ENCODE data around the gene TXNIP.

Gene TXNIP

DNA sequence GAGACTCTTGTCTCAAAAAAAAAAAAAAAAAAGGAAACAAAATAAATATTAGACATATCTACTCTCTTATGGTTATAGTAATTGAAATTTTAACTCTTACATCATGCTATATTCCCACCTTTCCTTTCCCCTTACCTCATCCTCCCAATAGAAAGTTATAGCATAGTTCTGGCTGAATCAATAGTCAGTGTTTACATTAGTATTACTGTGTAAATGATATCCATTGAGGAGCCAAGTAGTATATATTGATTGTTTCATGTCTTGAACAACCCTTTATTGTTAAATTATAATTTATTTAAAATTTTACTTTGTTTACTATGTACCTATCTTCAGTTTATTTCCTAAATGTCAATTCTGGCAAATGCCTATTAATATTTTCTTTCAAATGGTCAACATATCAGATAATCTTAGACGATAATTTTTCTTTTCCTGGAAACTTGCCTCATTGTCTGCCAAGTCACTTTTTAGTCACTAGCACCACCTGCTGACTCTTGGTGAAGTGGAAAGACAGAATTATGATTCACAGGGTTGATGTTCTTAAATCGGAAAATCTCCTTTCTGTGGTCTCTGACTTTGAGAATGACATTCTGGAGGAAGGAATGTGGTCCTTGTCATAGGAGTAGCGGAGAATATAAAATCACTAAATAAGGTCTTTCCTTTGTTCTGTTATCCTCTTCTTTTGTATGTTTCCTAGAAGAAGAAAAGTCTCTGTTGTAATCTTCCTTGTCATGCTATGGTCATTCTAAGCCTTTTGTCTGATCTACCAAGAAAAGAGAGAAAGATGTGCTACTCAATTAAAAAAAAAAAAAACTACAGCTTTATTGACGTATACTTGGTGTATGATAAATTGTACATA, 16.6 kb upstream of the TXNIP start:
- peak; percentile 65 for DNase-seq (ENCODE audit: low read depth)

DNA sequence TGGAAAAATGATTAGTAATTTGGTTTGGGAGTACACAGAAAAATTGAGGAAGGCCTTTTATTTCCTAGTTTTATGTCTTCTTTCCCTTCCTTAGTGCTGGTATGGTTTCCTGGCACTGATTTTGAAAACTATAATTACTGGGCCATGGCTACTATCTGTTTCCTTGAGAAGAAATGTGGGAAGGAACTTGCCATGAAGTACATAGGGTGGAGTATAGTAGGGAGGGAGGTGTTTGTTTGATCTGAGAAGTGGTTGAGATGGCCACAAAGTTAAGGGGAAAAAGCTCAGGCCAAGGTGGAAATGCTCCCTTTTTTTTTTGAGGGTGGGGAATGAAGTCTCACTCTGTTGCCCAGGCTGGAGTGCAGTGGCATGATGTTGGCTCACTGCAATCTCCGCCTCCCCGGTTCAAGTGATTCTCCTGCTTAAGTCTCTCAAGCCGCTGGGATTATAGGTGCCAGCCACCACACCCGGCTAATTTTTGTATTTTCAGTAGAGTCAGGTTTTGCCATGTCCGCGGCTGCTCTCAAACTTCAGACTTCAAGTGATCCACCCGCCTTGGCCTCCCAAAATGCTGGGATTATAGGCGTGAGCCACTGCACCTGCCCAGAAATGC, 13.9 kb upstream of the TXNIP start:
- no peak for DNase-seq (ENCODE audit: low read depth)

DNA sequence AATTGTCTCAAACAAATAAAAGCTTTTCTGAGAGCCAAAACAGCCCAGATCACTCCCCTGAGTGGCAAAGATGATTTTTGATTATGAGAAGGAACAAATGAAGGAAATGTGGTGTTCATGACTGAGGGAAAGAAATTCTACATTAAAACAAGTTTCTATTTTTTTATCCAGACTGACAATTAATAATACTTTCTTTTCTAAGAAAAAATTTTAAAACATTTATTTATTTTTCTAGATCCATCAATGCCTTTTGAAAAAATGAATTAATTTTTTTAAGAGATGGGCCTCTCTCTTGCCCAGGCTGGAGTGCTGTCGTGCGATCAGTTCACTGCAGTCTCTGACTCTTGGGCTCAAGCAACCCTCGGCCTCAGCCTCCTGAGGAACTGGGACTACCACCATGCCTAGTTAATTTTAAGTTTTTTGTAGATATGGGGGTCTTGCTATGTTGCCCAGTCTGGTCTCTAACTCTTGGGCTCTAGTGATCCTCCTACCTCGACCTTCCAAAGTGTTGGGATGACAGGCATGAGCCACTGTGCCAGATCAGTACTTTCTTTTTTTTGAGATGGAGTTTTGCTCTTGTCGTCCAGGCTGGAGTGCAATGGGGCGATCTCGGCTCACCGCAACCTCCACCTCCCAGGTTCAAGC, 11.2 kb upstream of the TXNIP start:
- no peak for DNase-seq (ENCODE audit: low read depth)

DNA sequence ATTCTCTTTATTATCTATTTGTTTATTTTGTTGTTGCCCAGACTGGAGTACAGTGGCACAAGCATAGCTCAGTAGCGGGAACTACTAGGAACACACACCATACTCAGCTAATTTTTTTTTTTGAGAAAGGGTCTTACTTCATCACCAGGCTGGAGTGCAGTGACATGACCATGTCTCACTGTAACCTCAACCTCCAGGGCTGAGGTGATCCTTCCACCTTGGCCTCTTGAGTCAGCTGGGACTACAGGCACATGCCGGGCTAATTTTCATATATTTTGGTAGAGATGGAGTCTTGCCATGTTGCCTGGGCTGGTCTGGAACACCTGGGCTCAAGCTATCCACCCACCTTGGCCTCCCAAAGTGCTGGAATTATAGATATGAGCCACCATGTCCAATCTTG, 5.3 kb upstream of the TXNIP start:
- DNase-seq (ENCODE audit: low read depth), result no peak

DNA sequence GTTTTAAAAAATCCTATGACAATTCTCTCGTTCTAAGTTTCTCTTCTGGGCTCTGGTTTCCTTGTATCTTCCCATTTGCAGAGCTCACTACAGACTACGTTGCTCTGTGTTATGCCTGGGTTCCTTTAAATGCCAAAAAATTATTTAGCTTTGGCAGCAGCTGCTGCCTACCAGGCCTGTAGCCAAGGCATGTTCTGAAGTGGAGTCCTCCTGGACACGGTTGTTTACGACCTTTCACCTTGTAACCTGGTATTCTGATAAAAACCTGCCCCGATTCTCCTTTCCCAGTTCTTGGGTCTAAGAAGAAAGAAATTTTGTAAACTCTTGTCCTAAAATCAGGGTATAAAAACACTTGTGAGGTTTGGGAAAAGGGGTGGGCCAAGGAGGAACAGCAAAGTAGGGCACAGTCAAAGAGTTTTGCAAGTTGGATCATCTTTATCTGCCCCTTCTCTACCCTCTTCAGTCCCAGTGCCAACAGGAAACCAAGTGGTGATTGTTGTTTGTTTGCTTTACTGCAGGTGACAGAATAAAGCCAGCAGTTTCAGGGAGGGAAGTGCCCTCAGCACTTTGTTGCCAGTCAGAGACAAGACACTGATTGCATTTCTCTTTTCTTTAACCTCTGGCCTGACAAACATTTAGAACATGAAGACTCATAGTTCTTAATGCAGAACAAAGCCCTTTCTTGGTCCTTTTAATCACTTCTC, 3.1 kb upstream of the TXNIP start:
- no peak for DNase-seq (ENCODE audit: low read depth)

DNA sequence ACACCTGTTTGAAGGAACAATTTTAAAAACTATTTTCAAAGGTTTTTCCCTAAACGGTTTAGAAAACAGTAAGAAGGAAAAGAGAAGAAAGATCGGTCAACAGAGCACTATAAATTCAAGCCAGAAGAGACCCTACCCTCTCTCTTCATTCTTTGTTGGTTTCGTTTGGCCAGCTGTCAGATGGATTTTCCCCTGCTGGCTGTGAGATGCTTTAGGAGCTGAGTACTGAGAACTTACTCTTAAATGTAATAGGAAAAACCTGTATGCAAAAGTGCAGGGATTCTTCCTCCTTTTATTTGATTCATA, 1.3 kb upstream of the TXNIP start:
- no peak for DNase-seq (ENCODE audit: low read depth)

DNA sequence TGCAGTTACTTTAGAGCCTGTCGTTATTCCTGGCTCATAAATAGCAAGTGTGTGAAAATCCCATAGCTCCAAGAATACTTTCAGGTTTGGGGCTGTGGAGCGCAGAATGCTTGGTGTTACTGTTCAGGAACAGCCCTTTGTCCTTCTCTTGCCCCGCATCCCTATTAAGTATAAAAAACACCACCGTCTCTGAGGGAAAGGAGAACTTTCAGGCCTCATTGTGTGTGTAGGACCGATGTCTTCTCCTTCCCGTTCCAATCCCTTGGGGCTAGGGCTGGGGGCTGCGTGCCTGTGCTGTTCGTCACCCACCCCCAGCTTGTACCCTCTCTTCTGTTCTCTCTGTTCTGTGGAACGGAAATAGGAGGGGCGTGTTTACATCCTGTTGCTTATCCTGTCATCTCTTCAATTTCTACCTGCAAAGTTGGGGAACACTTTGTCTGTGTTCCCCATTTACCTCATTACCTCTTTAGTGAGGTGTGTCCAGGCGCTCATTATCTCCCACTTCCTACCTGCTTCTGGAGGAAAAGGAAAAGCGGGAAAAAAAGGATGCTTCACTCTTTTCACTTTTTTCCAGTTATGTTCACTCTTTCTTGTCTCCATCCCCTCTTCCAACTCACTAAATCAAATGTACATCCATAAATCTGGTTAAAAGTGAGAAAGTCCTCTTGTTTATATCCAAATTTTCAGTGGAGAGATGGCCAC, 788 bp upstream of the TXNIP start:
- DNase-seq (ENCODE audit: low read depth), result no peak

DNA sequence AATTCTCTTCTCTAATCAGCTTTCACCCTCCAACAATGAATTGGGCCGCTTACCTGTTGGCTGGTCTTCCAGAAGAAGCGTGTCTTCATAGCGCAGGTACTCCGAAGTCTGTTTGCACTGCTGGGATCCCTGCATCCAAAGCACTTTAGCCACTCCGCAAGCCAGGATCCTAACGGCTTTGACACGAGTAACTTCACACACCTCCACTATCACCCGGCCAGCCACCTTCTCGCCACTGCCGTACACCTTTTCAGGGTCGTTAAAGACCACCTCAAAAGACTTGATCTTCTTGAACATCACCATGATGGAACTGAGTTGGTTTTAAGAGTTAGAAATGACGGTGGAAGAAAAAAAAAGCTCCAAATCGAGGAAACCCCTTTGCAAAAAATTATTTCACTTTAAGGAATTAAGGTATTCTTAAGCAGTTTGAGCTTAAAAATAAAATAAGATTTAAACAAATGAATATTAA, 381 bp downstream of the TXNIP start:
- DNase-seq (ENCODE audit: low read depth), result no peak

DNA sequence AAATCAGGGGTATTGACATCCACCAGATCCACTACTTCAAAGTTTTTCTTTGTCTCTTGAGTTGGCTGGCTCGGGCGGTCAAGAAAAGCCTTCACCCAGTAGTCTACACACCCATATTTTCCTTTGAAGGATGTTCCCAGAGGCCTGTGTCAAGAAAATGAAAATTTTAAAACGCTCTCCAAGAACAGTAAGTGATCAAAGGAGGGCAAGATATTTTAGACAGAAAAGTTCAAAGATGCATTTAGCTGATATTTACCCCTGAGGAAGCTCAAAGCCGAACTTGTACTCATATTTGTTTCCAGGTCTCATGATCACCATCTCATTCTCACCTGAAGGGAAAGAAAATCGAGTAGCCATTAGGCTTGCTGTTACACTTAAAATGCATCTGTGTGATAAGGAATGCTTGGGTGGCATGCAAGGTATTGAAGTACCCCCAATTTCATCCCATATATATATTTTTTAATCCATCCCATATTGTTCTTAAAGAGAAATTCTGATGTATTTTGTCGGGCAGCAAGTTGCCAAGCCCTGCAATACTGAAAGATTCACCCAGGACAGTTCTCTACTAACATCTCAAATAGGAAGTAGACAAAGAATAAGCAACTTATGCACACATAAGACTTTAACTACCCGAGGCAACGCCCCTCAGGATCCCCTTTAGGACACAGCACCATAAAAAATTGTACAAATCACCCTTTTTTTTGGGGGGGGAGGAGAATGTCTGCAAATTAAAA, 1.1 kb downstream of the TXNIP start:
- no peak for DNase-seq (ENCODE audit: low read depth)

DNA sequence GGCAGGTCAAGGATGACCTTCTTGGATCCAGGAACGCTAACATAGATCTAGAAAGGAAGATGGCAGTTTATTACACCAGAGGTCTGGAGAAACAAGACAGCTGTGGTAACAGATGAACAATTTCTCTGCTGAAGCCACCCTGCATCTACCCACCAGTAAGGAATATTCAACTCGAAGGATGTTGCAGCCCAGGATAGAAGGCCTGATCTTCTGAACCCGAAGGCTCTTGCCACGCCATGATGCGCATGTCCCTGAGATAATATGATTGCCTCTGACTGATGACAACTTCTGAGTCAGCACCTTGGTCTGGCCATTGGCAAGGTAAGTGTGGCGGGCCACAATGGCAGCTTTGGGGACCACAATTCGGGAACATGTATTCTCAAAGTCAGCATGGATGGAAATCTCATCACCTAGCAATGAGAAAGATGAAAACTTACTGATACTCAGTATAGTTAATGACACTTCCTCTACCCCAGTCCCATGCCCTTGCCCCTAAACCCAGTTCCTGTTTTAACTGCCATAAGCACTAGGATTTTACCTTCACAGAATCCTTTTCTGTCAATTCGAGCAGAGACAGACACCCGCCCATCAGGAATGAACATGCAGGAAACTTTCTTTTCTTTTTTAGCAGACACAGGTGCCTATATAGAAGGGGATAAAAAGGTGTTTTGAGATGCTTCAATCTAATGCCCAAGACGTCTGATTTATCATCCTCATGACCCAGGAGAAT, 1.8 kb downstream of the TXNIP start:
- no peak for DNase-seq (ENCODE audit: low read depth)

DNA sequence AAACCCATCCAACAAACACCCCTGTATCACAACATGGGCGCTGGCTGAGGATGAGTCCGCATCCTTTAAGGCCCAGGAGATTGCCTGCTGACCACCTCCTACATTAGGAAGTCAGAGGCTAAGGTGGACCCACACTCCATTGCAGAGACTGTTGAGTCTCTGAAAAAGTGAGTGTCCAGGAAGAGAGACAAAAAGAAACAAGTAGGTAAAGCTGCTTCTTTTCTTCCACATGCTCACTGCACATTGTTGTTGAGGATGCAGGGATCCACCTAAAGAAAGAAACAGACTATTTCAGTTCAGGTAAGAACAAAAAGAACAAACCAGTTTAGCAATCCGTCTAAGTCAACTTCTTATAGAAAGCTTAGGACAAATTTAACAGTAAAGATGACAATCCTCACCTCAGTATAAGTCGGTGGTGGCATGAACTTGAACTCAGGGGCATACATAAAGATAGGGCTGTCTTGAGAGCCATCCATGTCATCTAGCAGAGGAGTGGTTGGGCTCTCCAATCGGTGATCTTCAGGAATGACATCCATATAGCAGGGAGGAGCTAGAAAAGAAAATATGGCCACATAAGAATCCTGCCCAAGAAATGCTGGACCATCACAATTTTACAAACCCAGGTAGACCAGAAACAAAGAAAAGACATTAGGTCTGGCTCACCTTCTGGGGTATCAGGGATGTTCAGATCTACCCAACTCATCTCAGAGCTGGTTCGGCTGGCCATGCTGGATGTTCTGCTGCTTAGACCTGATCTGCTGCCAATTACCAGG, 2.6 kb downstream of the TXNIP start:
- DNase-seq (ENCODE audit: low read depth), result no peak

DNA sequence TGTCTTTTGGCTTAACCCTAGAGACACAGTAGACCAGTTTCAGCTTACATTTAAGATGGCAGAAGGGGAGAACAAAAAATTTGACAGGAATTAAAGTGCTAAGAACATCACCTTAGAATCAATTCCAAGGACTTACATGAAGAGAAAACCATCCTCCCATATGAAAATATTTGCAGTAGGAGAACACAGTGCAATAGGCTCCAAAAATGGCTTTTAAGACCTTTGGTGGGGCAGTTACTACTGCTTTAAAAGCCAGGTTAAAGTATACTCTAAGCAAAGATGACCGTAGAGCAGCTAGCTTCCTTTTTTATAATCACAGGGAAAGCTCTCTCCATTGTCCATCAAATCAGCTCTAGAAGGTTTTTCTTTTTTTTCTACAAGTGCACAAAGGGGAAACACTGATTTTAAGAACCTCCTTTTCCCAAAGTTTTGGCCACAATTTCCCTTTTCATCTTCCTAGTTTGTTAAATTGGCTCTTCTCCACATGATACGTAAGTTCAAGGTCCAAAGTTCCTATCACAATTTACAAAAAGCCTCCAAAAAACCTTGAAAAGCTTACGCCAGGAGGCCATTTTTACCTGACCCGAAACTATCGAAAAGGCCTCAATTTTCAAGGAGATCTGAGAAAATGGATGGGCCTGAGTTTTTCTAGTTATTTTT, 3.3 kb downstream of the TXNIP start:
- DNase-seq (ENCODE audit: low read depth), result no peak

DNA sequence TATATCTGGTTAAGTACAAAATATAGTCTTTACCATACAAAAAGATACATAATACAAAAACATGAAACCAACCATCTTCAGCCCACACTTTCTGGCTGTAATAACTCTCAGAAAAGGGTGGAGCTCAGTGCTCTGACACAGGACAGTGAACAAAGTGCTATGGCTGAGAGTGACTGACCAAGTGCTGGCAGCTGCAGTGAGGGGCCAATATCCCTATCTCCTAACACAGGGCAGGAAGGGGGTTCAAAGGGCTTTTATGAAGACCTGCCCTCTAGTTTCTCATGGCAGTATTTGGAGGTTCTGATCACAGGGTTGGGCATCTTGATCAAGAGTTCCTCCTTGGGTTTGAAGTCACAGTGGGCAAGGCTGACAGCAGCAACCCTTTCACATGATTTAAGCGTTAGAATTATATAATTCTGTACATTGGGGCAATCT, 3.9 kb downstream of the TXNIP start:
- no peak for DNase-seq (ENCODE audit: low read depth)

DNA sequence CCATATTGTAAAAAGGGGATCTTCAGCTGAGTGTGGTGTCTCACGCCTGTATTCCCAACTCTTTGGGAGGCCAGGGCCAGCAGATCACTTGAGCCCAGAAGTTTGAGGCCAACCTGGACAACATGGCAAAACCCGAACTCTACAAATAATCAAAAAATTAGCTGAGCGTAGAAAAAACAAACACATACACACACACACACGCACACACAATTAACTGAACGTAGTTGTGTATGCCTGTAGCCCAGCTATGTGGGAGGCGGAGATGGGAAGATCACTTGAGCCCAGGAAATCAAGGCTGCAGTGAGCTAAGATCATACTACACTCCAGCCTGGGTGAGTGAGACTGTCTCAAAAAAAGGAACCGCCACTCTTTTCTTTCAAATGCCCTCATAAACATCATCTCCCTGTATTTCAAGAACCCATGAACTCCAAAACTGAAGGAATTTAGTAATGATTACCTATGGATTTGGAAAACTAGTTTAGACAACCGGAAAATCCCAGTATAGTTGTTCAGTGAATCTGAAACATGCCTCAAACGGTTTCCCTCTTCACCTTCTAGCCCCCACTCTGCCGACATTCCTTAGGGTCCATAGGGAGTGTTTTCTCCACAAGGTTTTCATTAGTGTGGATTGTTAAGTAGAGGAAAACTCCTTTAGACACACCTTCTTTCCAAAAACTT, 4.5 kb downstream of the TXNIP start:
- DNase-seq (ENCODE audit: low read depth), result no peak

DNA sequence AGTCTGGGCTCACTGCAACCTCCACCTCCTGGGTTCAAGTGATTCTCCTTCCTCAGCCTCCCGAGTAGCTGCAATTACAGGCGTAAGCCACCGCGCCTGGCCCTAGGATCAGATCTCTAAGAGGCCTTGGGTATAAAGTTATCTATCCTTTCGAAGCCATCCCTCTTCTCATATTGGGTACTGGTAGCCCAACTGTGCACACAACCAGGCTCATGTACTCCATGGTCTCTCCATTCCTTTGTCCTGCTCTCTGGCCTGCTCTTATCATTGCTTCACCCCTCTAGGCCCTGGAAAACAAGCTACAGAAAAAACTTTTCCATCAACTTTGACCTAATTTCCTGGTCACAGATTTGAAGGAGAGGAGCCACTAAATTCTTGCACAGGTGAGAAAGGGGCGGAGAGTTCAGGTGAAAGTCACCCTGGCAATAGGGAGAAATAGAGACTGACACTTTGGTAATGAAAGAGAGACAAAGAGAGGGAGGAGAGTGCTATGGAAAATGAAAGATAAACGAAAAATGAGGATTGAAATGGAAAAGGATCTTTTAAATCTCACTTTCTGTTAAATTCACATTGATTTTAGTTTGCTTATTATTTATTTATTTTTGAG, 6.0 kb downstream of the TXNIP start:
- DNase-seq (ENCODE audit: low read depth), result no peak

DNA sequence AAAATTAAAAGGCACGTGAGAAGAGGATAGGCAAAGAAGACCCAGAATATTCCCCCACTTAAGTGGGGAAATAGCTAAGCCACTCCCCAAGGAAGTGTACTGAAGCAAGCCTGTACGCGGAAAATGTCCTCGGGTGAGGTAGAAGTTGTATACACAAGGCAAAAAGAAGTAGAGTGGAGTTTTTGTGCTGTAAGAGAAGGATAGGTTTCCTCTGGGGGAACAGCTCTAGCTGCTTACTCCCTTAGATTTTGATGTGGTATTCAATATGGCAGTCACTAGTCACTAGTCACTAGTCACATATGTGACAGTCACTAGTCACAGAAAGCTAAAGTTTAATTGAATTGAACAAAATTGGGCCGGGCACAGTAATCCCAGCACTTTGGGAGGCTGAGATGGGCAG, 7.6 kb downstream of the TXNIP start:
- DNase-seq (ENCODE audit: low read depth), result no peak

DNA sequence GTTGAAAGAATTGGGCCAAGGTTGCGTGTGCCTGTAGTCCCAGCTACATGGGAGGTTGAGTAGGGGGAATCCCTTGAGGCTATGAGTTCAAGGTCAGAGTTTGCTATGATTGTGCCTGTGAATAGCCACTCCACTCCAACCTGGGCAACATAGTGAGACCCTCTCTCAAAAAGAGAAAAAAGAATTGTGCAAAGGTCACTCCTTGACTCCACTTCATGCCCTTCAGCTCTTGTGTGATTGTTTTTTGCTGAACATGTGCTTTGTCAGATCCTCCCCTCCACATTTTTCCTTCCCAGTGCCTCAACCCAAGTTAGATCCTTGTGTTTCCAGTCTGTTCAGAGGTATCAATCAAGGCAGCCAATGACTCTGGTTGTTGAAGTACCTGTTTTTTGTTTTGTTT, 8.5 kb downstream of the TXNIP start:
- no peak for DNase-seq (ENCODE audit: low read depth)

DNA sequence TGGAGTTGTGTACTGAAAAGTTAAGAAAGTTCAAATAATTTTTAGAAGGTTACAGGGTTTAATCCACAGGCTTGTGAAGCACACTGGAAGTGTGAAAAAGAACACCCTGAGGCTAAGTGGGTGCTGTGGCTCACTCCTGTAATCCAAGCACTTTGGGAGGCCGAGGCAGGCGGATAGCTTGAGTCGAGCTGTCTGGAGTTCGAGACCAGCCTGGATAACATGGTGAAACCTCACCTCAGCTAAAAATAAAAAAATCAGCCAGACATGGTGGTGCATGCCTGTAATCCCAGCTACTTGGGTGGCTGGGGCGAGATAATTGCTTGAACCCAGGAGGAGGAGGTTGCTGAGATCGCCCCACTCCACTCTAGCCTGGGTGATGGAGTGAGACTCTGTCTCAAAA, 9.8 kb downstream of the TXNIP start:
- DNase-seq (ENCODE audit: low read depth), result no peak

All from HS-27A (cell line).